ENCODE measurements around the gene CAPN9.

Gene CAPN9

DNA sequence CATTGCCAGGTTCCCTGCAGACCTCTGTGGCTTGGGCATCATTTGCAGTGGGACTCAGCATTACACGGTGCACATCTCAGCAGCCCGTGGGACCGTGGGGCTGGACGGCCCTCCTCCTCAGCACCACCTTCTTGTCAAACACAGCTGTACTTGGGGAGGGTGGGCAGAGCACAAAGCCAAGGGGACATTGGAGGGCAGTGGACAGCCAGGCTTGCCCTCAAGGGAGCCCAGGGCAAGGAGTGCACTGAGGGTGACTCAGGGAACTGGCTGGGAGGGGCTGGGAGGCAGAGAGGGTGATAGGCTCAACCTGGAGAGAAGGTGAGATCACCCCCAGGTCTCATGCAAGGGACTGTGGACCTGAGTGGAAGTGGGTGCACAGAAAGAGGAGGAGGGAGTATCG is 3.4 kb downstream of the CAPN9 start:
- no peak overlapping the region for H3K4me3 ChIP-seq (ENCODE audit: low read length)
- DNase-seq (ENCODE audit: low read depth), result no peak
- no peak for TF ChIP-seq CTCF (conservative IDR thresholded peaks at IDR 0.05; ENCODE audit: low read depth, low read length)

- TF ChIP-seq CTCF (conservative IDR thresholded peaks at IDR 0.05; ENCODE audit: low read depth, low read length), result no peak
- DNase-seq (ENCODE audit: low read depth), result no peak
- no peak overlapping the region for H3K4me3 ChIP-seq (ENCODE audit: low read length)
These were observed 3.9 kb downstream of the CAPN9 start for GRCh38 chr1:230750986-230751625.

- DNase-seq (ENCODE audit: low read depth), result no peak
- no peak for TF ChIP-seq CTCF (conservative IDR thresholded peaks at IDR 0.05; ENCODE audit: low read depth, low read length)
- no peak overlapping the region for H3K4me3 ChIP-seq (ENCODE audit: low read length)
These were observed 5.2 kb downstream of the CAPN9 start for GRCh38 chr1:230752407-230752806.

- DNase-seq (ENCODE audit: low read depth), result no peak
- no peak for TF ChIP-seq CTCF (conservative IDR thresholded peaks at IDR 0.05; ENCODE audit: low read depth, low read length)
- H3K4me3 ChIP-seq (ENCODE audit: low read length), result no peak overlapping the region
These were observed 6.0 kb downstream of the CAPN9 start for GRCh38 chr1:230753191-230753585.

GRCh38 chr1:230753586-230754251 is 6.5 kb downstream of the CAPN9 start:
- TF ChIP-seq CTCF (conservative IDR thresholded peaks at IDR 0.05; ENCODE audit: low read depth, low read length), result no peak
- DNase-seq (ENCODE audit: low read depth), result no peak
- no peak overlapping the region for H3K4me3 ChIP-seq (ENCODE audit: low read length)

- no peak for TF ChIP-seq CTCF (conservative IDR thresholded peaks at IDR 0.05; ENCODE audit: low read depth, low read length)
- H3K4me3 ChIP-seq (ENCODE audit: low read length), result no peak overlapping the region
- no peak for DNase-seq (ENCODE audit: low read depth)
These were observed 7.6 kb downstream of the CAPN9 start for GRCh38 chr1:230754796-230755195.
